Body of pancreas (tissue), 4 donors: ENCODE results near the gene VPS45. TPM values are rescaled to one million over a fixed set of nuclear protein-coding genes. Genes with fewer than 3 reads are reported as not detected.

Experiments
- ATAC-seq: fragments of 150-250 bp; one replicate; pipeline ENCODE4 v1.9.1; 2016
- DNase-seq, 4 donors: peaks; one replicate each; pipeline ENCODE4 v3.0.0-alpha.2; 2019
- H3K27ac ChIP-seq, 4 donors: fragments of 200-600 bp; sonication (generic); 1 replicate in 3 of 4; 2 replicates in 1 of 4; pipeline versions ENCODE4 v1.5.1 to v1.6.1; 2016 to 2019; ENCODE audit warnings: mild to moderate bottlenecking in 1 of 4, mixed read lengths in 1 of 4, moderate library complexity in 1 of 4
- H3K27me3 ChIP-seq, 2 donors: fragments of 200-600 bp; sonication (generic); one replicate each; pipeline ENCODE4 v1.6.0; 2016; ENCODE audit warnings: mild to moderate bottlenecking in 1 of 2
- H3K36me3 ChIP-seq, 2 donors: fragments of 200-600 bp; sonication (generic); replicated peaks in 1 of 2; 2 replicates each; pipeline ENCODE4 v1.5.1; 2016; ENCODE audit warnings: low read depth in 2 of 2; ENCODE audit not compliant: insufficient read depth in 1 of 2
- H3K4me1 ChIP-seq: fragments of 200-600 bp; sonication (generic); one replicate; pipeline ENCODE4 v1.6.0; 2016
- H3K4me3 ChIP-seq, 2 donors: fragments of 200-600 bp; sonication (generic); 1 replicate in 1 of 2; 2 replicates in 1 of 2; pipeline ENCODE4 v1.5.1; 2016 to 2019
- H3K9me3 ChIP-seq, 3 donors: fragments of 200-600 bp; sonication (generic); 1 replicate in 2 of 3; 2 replicates in 1 of 3; pipeline ENCODE4 v1.5.1; 2016
- POLR2A ChIP-seq, 3 donors: fragments of 450-650 bp; IDR thresholded peaks; one replicate each; pipeline ENCODE4 v1.6.1; 2016; ENCODE audit warnings: antibody characterized with exemption in 3 of 3, mild to moderate bottlenecking in 2 of 3
- WGBS, 2 donors: methylation state at CpG; one replicate each; pipeline ENCODE4 v1.1.5; 2017; 5-methylcytosine and 5-hydroxymethylcytosine counted together
- intact Hi-C: fragments of 100-400 bp; cut with DNase I; formaldehyde crosslinking; loops from one replicate; pipeline ENCODE4 v1.15.1; 2023
- total RNA-seq, 2 donors: library from RNA; depleted of rRNA; stranded (reverse); fragments of >200 nt; gene quantifications; one replicate each; pipeline ENCODE4 v1.1.0, GENCODE V29; 2016
- TF ChIP-seq, protein P1 (sequence below), 7 experiments: fragments of 450-650 bp in 4 of 7; fragments of 200-600 bp in 3 of 7; sonication (generic) in 3 of 7; IDR thresholded peaks; one replicate each; pipeline ENCODE4 v1.5.1; 2016 to 2019; ENCODE audit warnings: antibody characterized with exemption in 7 of 7

The VPS45 gene
- total RNA-seq, 2 donors from 2014 or later, result 30.9 to 34.3 TPM

DNA sequence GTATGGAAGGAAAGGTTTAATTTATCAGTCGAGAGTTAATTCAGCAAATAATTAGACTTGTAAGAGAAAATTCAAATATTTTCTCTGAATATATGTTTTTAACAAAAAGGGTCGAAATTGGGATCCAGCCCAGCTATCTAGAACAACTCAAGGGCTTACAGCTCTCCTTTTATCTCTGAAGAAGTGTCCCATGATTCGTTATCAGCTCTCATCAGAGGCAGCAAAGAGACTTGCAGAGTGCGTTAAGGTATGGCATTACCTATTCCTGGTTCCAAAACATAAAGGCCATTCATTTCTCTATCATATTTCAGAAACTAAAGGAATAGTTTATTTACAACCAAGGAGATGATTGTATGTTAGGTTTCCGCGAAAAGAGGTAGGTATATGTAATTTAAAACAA is 9.4 kb downstream of the VPS45 start:
- DNase-seq (no peak), ATAC-seq (no peak)
- Histone ChIP-seq H3K4me3 (no peak overlapping the region), H3K27ac (no peak overlapping the region), H3K36me3 (peaks cover 0 to 20% of the 10 kb centered on the region in 2 donors), H3K27me3 (no peaks in the 10 kb centered on the region), H3K9me3 (no peaks in the 10 kb centered on the region), H3K4me1 (no peaks in the 10 kb centered on the region)
- TF ChIP-seq, protein P1, sequence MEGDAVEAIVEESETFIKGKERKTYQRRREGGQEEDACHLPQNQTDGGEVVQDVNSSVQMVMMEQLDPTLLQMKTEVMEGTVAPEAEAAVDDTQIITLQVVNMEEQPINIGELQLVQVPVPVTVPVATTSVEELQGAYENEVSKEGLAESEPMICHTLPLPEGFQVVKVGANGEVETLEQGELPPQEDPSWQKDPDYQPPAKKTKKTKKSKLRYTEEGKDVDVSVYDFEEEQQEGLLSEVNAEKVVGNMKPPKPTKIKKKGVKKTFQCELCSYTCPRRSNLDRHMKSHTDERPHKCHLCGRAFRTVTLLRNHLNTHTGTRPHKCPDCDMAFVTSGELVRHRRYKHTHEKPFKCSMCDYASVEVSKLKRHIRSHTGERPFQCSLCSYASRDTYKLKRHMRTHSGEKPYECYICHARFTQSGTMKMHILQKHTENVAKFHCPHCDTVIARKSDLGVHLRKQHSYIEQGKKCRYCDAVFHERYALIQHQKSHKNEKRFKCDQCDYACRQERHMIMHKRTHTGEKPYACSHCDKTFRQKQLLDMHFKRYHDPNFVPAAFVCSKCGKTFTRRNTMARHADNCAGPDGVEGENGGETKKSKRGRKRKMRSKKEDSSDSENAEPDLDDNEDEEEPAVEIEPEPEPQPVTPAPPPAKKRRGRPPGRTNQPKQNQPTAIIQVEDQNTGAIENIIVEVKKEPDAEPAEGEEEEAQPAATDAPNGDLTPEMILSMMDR (IDR thresholded peaks at IDR 0.05), result no peak
- no peak for TF ChIP-seq POLR2A (IDR thresholded peaks at IDR 0.05)
- 87 to 91% methylated on average over 6 of the region's 6 CpGs for WGBS, 2 donors
- intact Hi-C loops, result loop anchor here (10.0 kb wide), 1 partner anchor 88 kb away; no protein-coding TSS in a partner anchor

DNA sequence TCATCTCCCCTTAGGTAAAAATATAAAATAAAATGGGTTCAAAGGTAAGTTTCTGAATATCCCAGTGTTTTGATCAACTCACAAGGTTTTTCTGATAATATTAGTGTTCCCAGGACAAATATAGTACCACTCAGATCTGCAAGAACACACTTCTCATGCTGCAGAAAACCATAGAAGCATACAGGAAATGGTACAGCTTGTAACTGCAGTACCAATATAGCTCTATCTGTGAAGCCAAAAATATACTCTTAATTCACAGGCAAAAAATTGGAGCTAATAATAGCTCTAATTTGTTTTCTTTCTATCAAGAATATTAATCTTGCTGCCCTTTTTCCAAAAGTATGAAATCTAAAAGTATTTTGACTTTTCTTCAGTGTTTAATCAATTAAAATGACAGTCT is 13.2 kb downstream of the VPS45 start:
- no peak for DNase-seq
- Histone ChIP-seq H3K36me3 (peaks cover 0 to 23% of the 10 kb centered on the region in 2 donors), H3K9me3 (no peaks in the 10 kb centered on the region), H3K27ac (no peak overlapping the region), H3K27me3 (no peaks in the 10 kb centered on the region), H3K4me3 (no peak overlapping the region), H3K4me1 (no peaks in the 10 kb centered on the region)
- intact Hi-C loops, result no loop called here
- ATAC-seq, result no peak
- TF ChIP-seq, protein P1 (IDR thresholded peaks at IDR 0.05), result no peak
- no peak for TF ChIP-seq POLR2A (IDR thresholded peaks at IDR 0.05)

DNA sequence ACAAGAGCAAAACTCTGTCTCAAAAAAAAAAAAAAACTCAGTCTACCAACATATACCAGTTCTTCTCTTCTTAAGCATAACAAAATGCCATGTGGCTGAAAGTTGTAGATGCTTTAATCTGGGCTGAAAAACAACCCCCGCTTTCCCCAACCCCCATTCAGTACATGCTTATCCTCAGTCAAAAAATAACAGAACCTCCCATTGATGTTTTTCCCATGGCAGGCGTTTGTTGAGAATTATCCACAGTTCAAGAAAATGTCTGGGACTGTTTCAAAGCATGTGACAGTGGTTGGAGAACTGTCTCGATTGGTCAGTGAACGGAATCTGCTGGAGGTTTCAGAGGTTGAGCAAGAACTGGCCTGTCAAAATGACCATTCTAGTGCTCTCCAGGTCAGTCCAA is 14.9 kb downstream of the VPS45 start:
- Histone ChIP-seq H3K27me3 (no peaks in the 10 kb centered on the region), H3K36me3 (peaks cover 0 to 21% of the 10 kb centered on the region in 2 donors), H3K4me1 (no peaks in the 10 kb centered on the region), H3K27ac (no peak overlapping the region), H3K4me3 (no peak overlapping the region), H3K9me3 (no peaks in the 10 kb centered on the region)
- TF ChIP-seq POLR2A (IDR thresholded peaks at IDR 0.05), result no peak
- TF ChIP-seq, protein P1 (IDR thresholded peaks at IDR 0.05), result no peak
- 82 to 90% methylated on average over 4 of the region's 4 CpGs for WGBS, 2 donors
- no peak for ATAC-seq
- intact Hi-C loops, result no loop called here
- DNase-seq, result no peak

DNA sequence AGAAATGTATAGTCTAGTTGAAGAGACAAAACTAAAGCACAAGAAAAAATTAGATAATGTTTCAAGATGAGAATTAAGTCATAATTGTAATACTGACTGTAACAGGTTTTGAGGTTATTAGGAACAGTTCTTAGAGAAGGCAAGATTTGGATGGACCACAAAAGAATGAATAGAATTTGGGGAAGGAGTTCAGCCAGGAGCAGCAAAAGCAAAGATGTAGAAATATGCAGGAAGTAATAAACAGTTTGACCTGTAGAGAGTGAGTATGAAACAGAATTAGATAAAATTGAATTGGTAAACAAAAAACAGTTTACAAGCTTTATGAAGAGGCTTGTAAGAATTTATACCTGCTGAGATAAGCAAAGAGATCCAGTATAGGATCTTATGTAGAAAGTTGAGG is 16.3 kb downstream of the VPS45 start:
- no peak overlapping the region for H3K4me3 ChIP-seq
- H3K36me3 ChIP-seq, result peaks cover 0 to 18% of the 10 kb centered on the region in 2 donors
- H3K4me1 ChIP-seq, result no peaks in the 10 kb centered on the region
- H3K27ac ChIP-seq, result no peak overlapping the region
- TF ChIP-seq POLR2A (IDR thresholded peaks at IDR 0.05), result no peak
- TF ChIP-seq, protein P1 (IDR thresholded peaks at IDR 0.05), result no peak
- DNase-seq, result no peak
- intact Hi-C loops, result no loop called here
- H3K27me3 ChIP-seq, result no peaks in the 10 kb centered on the region
- ATAC-seq, result no peak
- H3K9me3 ChIP-seq, result no peaks in the 10 kb centered on the region

DNA sequence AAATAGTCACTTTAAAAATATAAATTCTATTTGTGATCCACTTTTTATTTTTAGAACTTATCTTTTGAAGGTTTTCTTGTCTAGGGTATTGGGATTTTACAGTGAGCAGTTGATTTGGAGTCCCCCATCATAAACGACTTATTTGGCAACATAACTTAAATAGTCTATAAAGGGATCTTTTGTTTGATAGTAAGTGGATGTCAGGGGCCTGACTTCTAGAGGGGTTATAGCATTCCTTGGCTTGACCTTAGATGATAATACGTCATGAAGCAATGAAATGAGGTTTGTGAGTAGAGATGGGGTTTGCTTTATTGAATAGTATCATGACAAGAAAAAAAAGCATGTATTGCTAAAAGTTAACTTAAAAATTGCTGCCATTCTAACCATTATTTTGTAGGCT is 17.8 kb downstream of the VPS45 start:
- 51% methylated on average over 2 of the region's 2 CpGs for WGBS, 2 donors
- no peaks in the 10 kb centered on the region for H3K4me1 ChIP-seq
- H3K36me3 ChIP-seq, result peaks cover 0 to 9% of the 10 kb centered on the region in 2 donors
- no peak overlapping the region for H3K27ac ChIP-seq
- ATAC-seq (no peak), DNase-seq (no peak)
- no peak for TF ChIP-seq POLR2A (IDR thresholded peaks at IDR 0.05)
- TF ChIP-seq, protein P1 (IDR thresholded peaks at IDR 0.05), result no peak
- no peak overlapping the region for H3K4me3 ChIP-seq
- no peaks in the 10 kb centered on the region for H3K27me3 ChIP-seq
- intact Hi-C loops, result no loop called here
- H3K9me3 ChIP-seq, result no peaks in the 10 kb centered on the region
